ENCODE data around the gene PKM. TPM values are rescaled to one million over a fixed set of nuclear protein-coding genes. Genes with fewer than 3 reads are reported as not detected.

Gene PKM
- total and polyA plus RNA-seq, 9 of the 15 experiments (the other 6 are each of a cell fraction or from before 2014, with no cell fraction given) = 140 to 825 (median 383) TPM

GRCh38 chr15:72272213-72272996 is 41.4 kb upstream of the PKM start, which contains the start of gene PARP6 (continued):
- no peak for TF ChIP-seq TFE3 (CRISPR knock-in tag; IDR thresholded peaks at IDR 0.05)
- peak in 1 of 2 experiments; percentile 35; a peak in 1 of 4 replicates for TF ChIP-seq TRIM24 (IDR thresholded peaks at IDR 0.05)
- no peak for TF ChIP-seq THRAP3 (IDR thresholded peaks at IDR 0.05; ENCODE audit: borderline replicate concordance)
- no peak for TF ChIP-seq FOXJ3 (CRISPR knock-in tag; IDR thresholded peaks at IDR 0.05)
- TF ChIP-seq POLR2B (IDR thresholded peaks at IDR 0.05; ENCODE audit: low read depth, partially characterized antibody) = peak; percentile 70
- TF ChIP-seq SRSF7 (optimal IDR thresholded peaks at IDR 0.05; ENCODE audit: low read depth, low read length) = no peak
- no peak for TF ChIP-seq PTTG1 (tag; IDR thresholded peaks at IDR 0.05; ENCODE audit: low read depth)
- no peak for TF ChIP-seq ZNF217 (CRISPR knock-in tag; IDR thresholded peaks at IDR 0.05)
- TF ChIP-seq ZNF398 (CRISPR knock-in tag; IDR thresholded peaks at IDR 0.05) = no peak
- no peak for TF ChIP-seq ELK1 (CRISPR knock-in tag; IDR thresholded peaks at IDR 0.05)
- no peak for TF ChIP-seq ZNF311 (CRISPR knock-in tag; IDR thresholded peaks at IDR 0.05)
- no peak for TF ChIP-seq ID3 (CRISPR knock-in tag; IDR thresholded peaks at IDR 0.05)
- no peak for TF ChIP-seq ID3 (tag; IDR thresholded peaks at IDR 0.05)
- peak; percentile 67; the same call in 1 of the 2 replicates for TF ChIP-seq EP400 (IDR thresholded peaks at IDR 0.05)
- no peak for TF ChIP-seq SAFB2 (IDR thresholded peaks at IDR 0.05; ENCODE audit: borderline replicate concordance, low read depth, low read length, severe bottlenecking)
- TF ChIP-seq TARDBP (IDR thresholded peaks at IDR 0.05) = peak; percentile 68; the same call in 1 of the 2 replicates
- TF ChIP-seq HOXB6 (CRISPR knock-in tag; IDR thresholded peaks at IDR 0.05; ENCODE audit: borderline replicate concordance) = no peak
- no peak for TF ChIP-seq ZNF609 (CRISPR knock-in tag; IDR thresholded peaks at IDR 0.05; ENCODE audit: borderline replicate concordance)
